GM12878 (cell line): Measurements from ENCODE around the gene ITK.

ENCODE experiments used
- CTCF ChIP-seq, 3 experiments: IDR thresholded peaks in 2 of 3; conservative IDR thresholded peaks in 1 of 3; 2 replicates each; pipeline ENCODE4 v1.5.1; 2011; ENCODE audit warnings: low read depth in 3 of 3, low read length in 3 of 3, mild to moderate bottlenecking in 3 of 3, control low read depth in 2 of 3, moderate library complexity in 2 of 3, inconsistent platforms in 1 of 3, mixed read lengths in 1 of 3; ENCODE audit not compliant: control insufficient read depth in 2 of 3, insufficient read depth in 1 of 3; ENCODE audit errors: extremely low read depth in 1 of 3
- RFX5 ChIP-seq: IDR thresholded peaks from 2 replicates; pipeline ENCODE4 v1.6.1; 2011; ENCODE audit warnings: low read depth, low read length, improper control_type of control experiment
- TF ChIP-seq, protein P1 (sequence below): IDR thresholded peaks from 2 replicates; pipeline ENCODE4 v1.6.1; 2012; ENCODE audit warnings: mild to moderate bottlenecking, low read depth, low read length
- TF ChIP-seq, protein P2 (sequence below): fragments of 450-650 bp; IDR thresholded peaks from 2 replicates; pipeline ENCODE4 v1.6.1; 2017; ENCODE audit warnings: mild to moderate bottlenecking, moderate library complexity

DNA sequence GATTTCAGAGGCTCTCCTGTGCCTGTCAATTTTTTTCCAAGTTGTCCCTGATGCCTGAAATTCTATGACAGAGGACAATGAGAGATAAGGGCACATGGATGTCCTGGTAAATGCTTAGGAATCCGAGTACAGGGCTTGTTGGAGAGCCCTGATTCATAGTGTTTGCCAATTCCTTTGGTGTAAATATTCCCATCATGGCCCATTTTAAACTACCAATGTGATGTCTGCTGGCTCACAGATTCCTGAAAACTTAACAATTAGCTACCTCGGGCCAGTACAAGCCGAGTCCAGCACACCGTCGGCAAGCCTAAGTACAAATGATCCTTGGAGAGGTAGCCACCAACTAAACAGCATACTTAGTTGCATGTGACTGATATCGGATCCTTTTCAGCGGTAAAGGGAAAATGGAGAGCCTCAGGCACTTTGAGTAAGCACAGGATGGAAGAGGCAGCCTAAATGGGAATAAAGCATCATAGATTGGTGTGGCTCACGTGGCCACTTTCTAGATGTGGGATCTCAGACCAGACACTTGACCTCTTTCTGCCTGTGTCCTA, 3.6 kb downstream of the ITK start:
- TF ChIP-seq, protein P1, sequence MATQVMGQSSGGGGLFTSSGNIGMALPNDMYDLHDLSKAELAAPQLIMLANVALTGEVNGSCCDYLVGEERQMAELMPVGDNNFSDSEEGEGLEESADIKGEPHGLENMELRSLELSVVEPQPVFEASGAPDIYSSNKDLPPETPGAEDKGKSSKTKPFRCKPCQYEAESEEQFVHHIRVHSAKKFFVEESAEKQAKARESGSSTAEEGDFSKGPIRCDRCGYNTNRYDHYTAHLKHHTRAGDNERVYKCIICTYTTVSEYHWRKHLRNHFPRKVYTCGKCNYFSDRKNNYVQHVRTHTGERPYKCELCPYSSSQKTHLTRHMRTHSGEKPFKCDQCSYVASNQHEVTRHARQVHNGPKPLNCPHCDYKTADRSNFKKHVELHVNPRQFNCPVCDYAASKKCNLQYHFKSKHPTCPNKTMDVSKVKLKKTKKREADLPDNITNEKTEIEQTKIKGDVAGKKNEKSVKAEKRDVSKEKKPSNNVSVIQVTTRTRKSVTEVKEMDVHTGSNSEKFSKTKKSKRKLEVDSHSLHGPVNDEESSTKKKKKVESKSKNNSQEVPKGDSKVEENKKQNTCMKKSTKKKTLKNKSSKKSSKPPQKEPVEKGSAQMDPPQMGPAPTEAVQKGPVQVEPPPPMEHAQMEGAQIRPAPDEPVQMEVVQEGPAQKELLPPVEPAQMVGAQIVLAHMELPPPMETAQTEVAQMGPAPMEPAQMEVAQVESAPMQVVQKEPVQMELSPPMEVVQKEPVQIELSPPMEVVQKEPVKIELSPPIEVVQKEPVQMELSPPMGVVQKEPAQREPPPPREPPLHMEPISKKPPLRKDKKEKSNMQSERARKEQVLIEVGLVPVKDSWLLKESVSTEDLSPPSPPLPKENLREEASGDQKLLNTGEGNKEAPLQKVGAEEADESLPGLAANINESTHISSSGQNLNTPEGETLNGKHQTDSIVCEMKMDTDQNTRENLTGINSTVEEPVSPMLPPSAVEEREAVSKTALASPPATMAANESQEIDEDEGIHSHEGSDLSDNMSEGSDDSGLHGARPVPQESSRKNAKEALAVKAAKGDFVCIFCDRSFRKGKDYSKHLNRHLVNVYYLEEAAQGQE: no peak
- TF ChIP-seq RFX5 (no peak), CTCF (IDR thresholded peaks at IDR 0.05 in 2 of 3, conservative IDR thresholded peaks at IDR 0.05 in 1 of 3; ENCODE audit: control insufficient read depth in 2 of 3, extremely low read depth in 1 of 3, insufficient read depth in 1 of 3, low read depth in 3 of 3, low read length in 3 of 3) (no peak)
- TF ChIP-seq, protein P2, sequence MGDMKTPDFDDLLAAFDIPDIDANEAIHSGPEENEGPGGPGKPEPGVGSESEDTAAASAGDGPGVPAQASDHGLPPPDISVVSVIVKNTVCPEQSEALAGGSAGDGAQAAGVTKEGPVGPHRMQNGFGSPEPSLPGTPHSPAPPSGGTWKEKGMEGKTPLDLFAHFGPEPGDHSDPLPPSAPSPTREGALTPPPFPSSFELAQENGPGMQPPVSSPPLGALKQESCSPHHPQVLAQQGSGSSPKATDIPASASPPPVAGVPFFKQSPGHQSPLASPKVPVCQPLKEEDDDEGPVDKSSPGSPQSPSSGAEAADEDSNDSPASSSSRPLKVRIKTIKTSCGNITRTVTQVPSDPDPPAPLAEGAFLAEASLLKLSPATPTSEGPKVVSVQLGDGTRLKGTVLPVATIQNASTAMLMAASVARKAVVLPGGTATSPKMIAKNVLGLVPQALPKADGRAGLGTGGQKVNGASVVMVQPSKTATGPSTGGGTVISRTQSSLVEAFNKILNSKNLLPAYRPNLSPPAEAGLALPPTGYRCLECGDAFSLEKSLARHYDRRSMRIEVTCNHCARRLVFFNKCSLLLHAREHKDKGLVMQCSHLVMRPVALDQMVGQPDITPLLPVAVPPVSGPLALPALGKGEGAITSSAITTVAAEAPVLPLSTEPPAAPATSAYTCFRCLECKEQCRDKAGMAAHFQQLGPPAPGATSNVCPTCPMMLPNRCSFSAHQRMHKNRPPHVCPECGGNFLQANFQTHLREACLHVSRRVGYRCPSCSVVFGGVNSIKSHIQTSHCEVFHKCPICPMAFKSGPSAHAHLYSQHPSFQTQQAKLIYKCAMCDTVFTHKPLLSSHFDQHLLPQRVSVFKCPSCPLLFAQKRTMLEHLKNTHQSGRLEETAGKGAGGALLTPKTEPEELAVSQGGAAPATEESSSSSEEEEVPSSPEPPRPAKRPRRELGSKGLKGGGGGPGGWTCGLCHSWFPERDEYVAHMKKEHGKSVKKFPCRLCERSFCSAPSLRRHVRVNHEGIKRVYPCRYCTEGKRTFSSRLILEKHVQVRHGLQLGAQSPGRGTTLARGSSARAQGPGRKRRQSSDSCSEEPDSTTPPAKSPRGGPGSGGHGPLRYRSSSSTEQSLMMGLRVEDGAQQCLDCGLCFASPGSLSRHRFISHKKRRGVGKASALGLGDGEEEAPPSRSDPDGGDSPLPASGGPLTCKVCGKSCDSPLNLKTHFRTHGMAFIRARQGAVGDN: no peak
